ENCODE data around the gene ANKRD66.

The ANKRD66 gene

DNA sequence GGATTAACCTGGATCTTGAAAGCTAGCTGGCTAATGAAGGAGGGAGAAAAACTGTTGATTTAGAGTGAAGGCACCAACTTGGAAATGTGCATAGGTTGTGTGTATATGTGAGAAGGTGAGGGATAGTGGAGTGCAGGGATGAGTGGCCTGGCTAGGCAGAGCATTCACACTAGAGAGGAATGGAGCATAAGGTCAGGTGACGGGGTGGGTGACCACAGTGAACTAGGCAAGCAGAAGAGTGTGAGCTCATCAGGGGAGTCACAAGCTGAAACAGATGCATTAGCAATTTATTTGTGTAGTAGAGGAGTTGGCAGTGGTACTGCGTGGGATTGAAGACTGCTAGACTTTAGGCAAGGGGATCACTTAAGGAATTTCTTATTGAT, 10.5 kb downstream of the ANKRD66 start:
- no peaks in the 10 kb centered on the region for H3K36me3 ChIP-seq (ENCODE audit: insufficient read depth, low read length)
- ATAC-seq (ENCODE audit: insufficient read depth, low read depth) (no peak), DNase-seq (no peak)
- H3K9me3 ChIP-seq (ENCODE audit: insufficient read depth, low read length, severe bottlenecking), result no peaks in the 10 kb centered on the region
- no peak overlapping the region for H3K4me2 ChIP-seq (ENCODE audit: insufficient read depth, low read length)
- no peaks in the 10 kb centered on the region for H4K20me1 ChIP-seq (ENCODE audit: insufficient read depth, low read length)
- H3K79me2 ChIP-seq (ENCODE audit: insufficient read depth, low read length), result no peaks in the 10 kb centered on the region
- TF ChIP-seq EZH2 (IDR thresholded peaks at IDR 0.05; ENCODE audit: borderline replicate concordance, low read depth, low read length, severe bottlenecking), result no peak
- TF ChIP-seq, protein P1, sequence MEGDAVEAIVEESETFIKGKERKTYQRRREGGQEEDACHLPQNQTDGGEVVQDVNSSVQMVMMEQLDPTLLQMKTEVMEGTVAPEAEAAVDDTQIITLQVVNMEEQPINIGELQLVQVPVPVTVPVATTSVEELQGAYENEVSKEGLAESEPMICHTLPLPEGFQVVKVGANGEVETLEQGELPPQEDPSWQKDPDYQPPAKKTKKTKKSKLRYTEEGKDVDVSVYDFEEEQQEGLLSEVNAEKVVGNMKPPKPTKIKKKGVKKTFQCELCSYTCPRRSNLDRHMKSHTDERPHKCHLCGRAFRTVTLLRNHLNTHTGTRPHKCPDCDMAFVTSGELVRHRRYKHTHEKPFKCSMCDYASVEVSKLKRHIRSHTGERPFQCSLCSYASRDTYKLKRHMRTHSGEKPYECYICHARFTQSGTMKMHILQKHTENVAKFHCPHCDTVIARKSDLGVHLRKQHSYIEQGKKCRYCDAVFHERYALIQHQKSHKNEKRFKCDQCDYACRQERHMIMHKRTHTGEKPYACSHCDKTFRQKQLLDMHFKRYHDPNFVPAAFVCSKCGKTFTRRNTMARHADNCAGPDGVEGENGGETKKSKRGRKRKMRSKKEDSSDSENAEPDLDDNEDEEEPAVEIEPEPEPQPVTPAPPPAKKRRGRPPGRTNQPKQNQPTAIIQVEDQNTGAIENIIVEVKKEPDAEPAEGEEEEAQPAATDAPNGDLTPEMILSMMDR (IDR thresholded peaks at IDR 0.05; ENCODE audit: borderline replicate concordance, extremely low read depth, low read length, poor library complexity, severe bottlenecking), result no peak
- H2AFZ ChIP-seq (ENCODE audit: low read depth, low read length), result no peak overlapping the region
- H3K9ac ChIP-seq (ENCODE audit: low read depth, low read length), result no peak overlapping the region
- no peaks in the 10 kb centered on the region for H3K4me1 ChIP-seq (ENCODE audit: insufficient read depth, low read length)
- H3K4me3 ChIP-seq (ENCODE audit: low read depth in 1 of 2, low read length in 2 of 2), result no peak overlapping the region
- no peak overlapping the region for H3K27ac ChIP-seq (ENCODE audit: low read length)
- H3K27me3 ChIP-seq (ENCODE audit: insufficient read depth, low read length, poor library complexity), result no peaks in the 10 kb centered on the region

- H3K9me3 ChIP-seq (ENCODE audit: insufficient read depth, low read length, severe bottlenecking), result no peaks in the 10 kb centered on the region
- no peak for DNase-seq
- H3K4me1 ChIP-seq (ENCODE audit: insufficient read depth, low read length), result no peaks in the 10 kb centered on the region
- no peaks in the 10 kb centered on the region for H3K27me3 ChIP-seq (ENCODE audit: insufficient read depth, low read length, poor library complexity)
- no peaks in the 10 kb centered on the region for H3K79me2 ChIP-seq (ENCODE audit: insufficient read depth, low read length)
- H3K4me2 ChIP-seq (ENCODE audit: insufficient read depth, low read length), result no peak overlapping the region
- no peaks in the 10 kb centered on the region for H3K36me3 ChIP-seq (ENCODE audit: insufficient read depth, low read length)
- no peak for TF ChIP-seq EZH2 (IDR thresholded peaks at IDR 0.05; ENCODE audit: borderline replicate concordance, low read depth, low read length, severe bottlenecking)
- TF ChIP-seq, protein P1 (IDR thresholded peaks at IDR 0.05; ENCODE audit: borderline replicate concordance, extremely low read depth, low read length, poor library complexity, severe bottlenecking), result no peak
- no peak for ATAC-seq (ENCODE audit: insufficient read depth, low read depth)
- H3K9ac ChIP-seq (ENCODE audit: low read depth, low read length), result no peak overlapping the region
- H4K20me1 ChIP-seq (ENCODE audit: insufficient read depth, low read length), result no peaks in the 10 kb centered on the region
- H2AFZ ChIP-seq (ENCODE audit: low read depth, low read length), result no peak overlapping the region
- H3K4me3 ChIP-seq (ENCODE audit: low read depth in 1 of 2, low read length in 2 of 2), result no peak overlapping the region
- H3K27ac ChIP-seq (ENCODE audit: low read length), result no peak overlapping the region
Measured at GRCh38 chr6:46758960-46759753, 12.4 kb downstream of the ANKRD66 start.

DNA sequence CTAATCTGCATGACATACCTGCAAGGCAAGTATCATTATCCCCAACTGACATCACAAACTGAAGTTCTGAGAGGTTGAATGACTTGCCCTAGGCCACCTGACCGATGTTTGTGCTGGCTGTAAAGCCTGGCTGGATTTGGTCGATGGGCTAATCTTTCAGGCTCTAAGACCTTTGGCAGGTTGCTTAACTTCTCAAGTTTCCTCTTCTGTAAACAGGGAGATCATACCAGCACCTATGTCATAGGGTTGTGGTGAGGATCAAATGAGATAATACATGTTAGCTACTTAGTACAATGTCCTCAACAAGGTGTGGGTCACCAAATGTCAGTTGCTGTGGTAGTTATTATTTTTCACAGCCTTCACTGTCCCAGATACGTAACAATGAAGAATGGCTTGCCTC, 14.2 kb downstream of the ANKRD66 start:
- Histone ChIP-seq H3K36me3 (ENCODE audit: insufficient read depth, low read length) (no peaks in the 10 kb centered on the region), H3K9ac (ENCODE audit: low read depth, low read length) (no peak overlapping the region), H3K27me3 (ENCODE audit: insufficient read depth, low read length, poor library complexity) (no peaks in the 10 kb centered on the region), H3K79me2 (ENCODE audit: insufficient read depth, low read length) (no peaks in the 10 kb centered on the region), H3K4me3 (ENCODE audit: low read depth in 1 of 2, low read length in 2 of 2) (no peak overlapping the region), H3K9me3 (ENCODE audit: insufficient read depth, low read length, severe bottlenecking) (no peaks in the 10 kb centered on the region), H4K20me1 (ENCODE audit: insufficient read depth, low read length) (no peaks in the 10 kb centered on the region), H3K4me1 (ENCODE audit: insufficient read depth, low read length) (no peaks in the 10 kb centered on the region), H2AFZ (ENCODE audit: low read depth, low read length) (no peak overlapping the region), H3K27ac (ENCODE audit: low read length) (no peak overlapping the region), H3K4me2 (ENCODE audit: insufficient read depth, low read length) (no peak overlapping the region)
- TF ChIP-seq, protein P1 (IDR thresholded peaks at IDR 0.05; ENCODE audit: borderline replicate concordance, extremely low read depth, low read length, poor library complexity, severe bottlenecking), result no peak
- TF ChIP-seq EZH2 (IDR thresholded peaks at IDR 0.05; ENCODE audit: borderline replicate concordance, low read depth, low read length, severe bottlenecking), result no peak
- ATAC-seq (ENCODE audit: insufficient read depth, low read depth), result no peak
- DNase-seq, result no peak
